Inflammatory macrophage treated with lipopolysaccharide for 1 hour (primary cell): ENCODE measurements around the gene TMEM255A.
"Not testable (repeated sequence)": the region's sequence is repeated elsewhere in the genome, so short reads cannot be mapped to it uniquely, and the experiment has no call there.

ENCODE experiments used
- DNase-seq, 2 donors: peaks; one replicate each; pipeline ENCODE4 v3.0.0-alpha.2; 2020 to 2022

TMEM255A gene

GRCh38 chrX:120310861-120311726 lies at the start of gene TMEM255A:
TSS of gene TMEM255A (minus strand) at chrX:120311461. CDS start at chrX:120311309, 152 bp downstream.
- no peak for DNase-seq

- peak in 1 of 2 donors; percentile 46 for DNase-seq
Observed at GRCh38 chrX:120358737-120359456, 47.6 kb upstream of the TMEM255A start.

- peak in 1 of 2 donors; percentile 40 for DNase-seq
Observed at GRCh38 chrX:120357186-120357585, 45.9 kb upstream of the TMEM255A start.

GRCh38 chrX:120356084-120356483 lies 44.8 kb upstream of the TMEM255A start:
- no peak for DNase-seq

- DNase-seq = no peak
Observed at GRCh38 chrX:120350450-120351138, 39.3 kb upstream of the TMEM255A start.

GRCh38 chrX:120344566-120344965 lies 33.3 kb upstream of the TMEM255A start:
- not testable (repeated sequence) for DNase-seq

- DNase-seq = no peak
Observed at GRCh38 chrX:120336899-120337298, 25.6 kb upstream of the TMEM255A start.

- peak in 1 of 2 donors; percentile 29 for DNase-seq
Observed at GRCh38 chrX:120335289-120335688, 24.0 kb upstream of the TMEM255A start.

- DNase-seq = no peak
Observed at GRCh38 chrX:120334603-120335002, 23.3 kb upstream of the TMEM255A start.

- no peak for DNase-seq
Observed at GRCh38 chrX:120334151-120334550, 22.9 kb upstream of the TMEM255A start.

- DNase-seq = no peak
Observed at GRCh38 chrX:120332394-120332793, 21.1 kb upstream of the TMEM255A start.

- no peak for DNase-seq
Observed at GRCh38 chrX:120331116-120331515, 19.9 kb upstream of the TMEM255A start.

GRCh38 chrX:120321520-120322281 lies 10.4 kb upstream of the TMEM255A start:
- no peak for DNase-seq

GRCh38 chrX:120318411-120318810 lies 7.2 kb upstream of the TMEM255A start:
- no peak for DNase-seq

- peak in 1 of 2 donors; percentile 12 for DNase-seq
Observed at GRCh38 chrX:120316587-120317283, 5.5 kb upstream of the TMEM255A start.

GRCh38 chrX:120315776-120316175 lies 4.5 kb upstream of the TMEM255A start:
- DNase-seq = no peak

GRCh38 chrX:120311727-120312063 lies 434 bp upstream of the TMEM255A start:
- no peak for DNase-seq

GRCh38 chrX:120309873-120310705 lies 1.2 kb downstream of the TMEM255A start:
- no peak for DNase-seq

- peak in 1 of 2 donors; percentile 20 for DNase-seq
Observed at GRCh38 chrX:120308959-120309872, 2.0 kb downstream of the TMEM255A start.

GRCh38 chrX:120308558-120308957 lies 2.7 kb downstream of the TMEM255A start:
- no peak for DNase-seq
